ENCODE data around the gene VAPB.

Gene VAPB

GRCh38 chr20:58466095-58466708 lies 77.2 kb downstream of the VAPB start:
- DNase-seq, result no peak

- DNase-seq, result no peak
Observed at GRCh38 chr20:58466729-58467571, 77.9 kb downstream of the VAPB start.

- DNase-seq, result no peak
Observed at GRCh38 chr20:58467572-58468527, 78.8 kb downstream of the VAPB start.

- no peak for DNase-seq
Observed at GRCh38 chr20:58469616-58470015, 80.6 kb downstream of the VAPB start.

- DNase-seq, result no peak
Observed at GRCh38 chr20:58470336-58471192, 81.5 kb downstream of the VAPB start.

- DNase-seq, result no peak
Observed at GRCh38 chr20:58471193-58472164, 82.5 kb downstream of the VAPB start.

GRCh38 chr20:58472273-58473018 lies 83.4 kb downstream of the VAPB start:
- no peak for DNase-seq

GRCh38 chr20:58473453-58474425 lies 84.7 kb downstream of the VAPB start:
- DNase-seq, result no peak

GRCh38 chr20:58475466-58475865 lies 86.4 kb downstream of the VAPB start:
- DNase-seq, result no peak

- peak; percentile 79 for DNase-seq
Observed at GRCh38 chr20:58478141-58478805, 89.2 kb downstream of the VAPB start.

GRCh38 chr20:58479726-58480440 lies 90.9 kb downstream of the VAPB start:
- DNase-seq, result no peak

GRCh38 chr20:58480551-58481336 lies 91.7 kb downstream of the VAPB start:
- no peak for DNase-seq

- DNase-seq, result peak; percentile 3
Observed at GRCh38 chr20:58481481-58482021, 92.5 kb downstream of the VAPB start.

- DNase-seq, result no peak
Observed at GRCh38 chr20:58482416-58482815, 93.4 kb downstream of the VAPB start.

- DNase-seq, result no peak
Observed at GRCh38 chr20:58483051-58483450, 94.0 kb downstream of the VAPB start.

- DNase-seq, result no peak
Observed at GRCh38 chr20:58483470-58483869, 94.4 kb downstream of the VAPB start.

GRCh38 chr20:58485393-58485792 lies 96.4 kb downstream of the VAPB start:
- DNase-seq, result no peak
